Fibroblast of lung (primary cell): Measurements from ENCODE around the gene EXOC6B.

Source experiments
- CTCF ChIP-seq, 2 donors: IDR thresholded peaks in 1 of 2; conservative IDR thresholded peaks in 1 of 2; 1 replicate in 1 of 2; 2 replicates in 1 of 2; pipeline ENCODE4 v1.5.1; 2011 to 2012; ENCODE audit warnings: low read length in 2 of 2, control low read depth in 1 of 2, inconsistent platforms in 1 of 2, low read depth in 1 of 2, mild to moderate bottlenecking in 1 of 2
- EZH2 ChIP-seq: IDR thresholded peaks from 2 replicates; pipeline ENCODE4 v1.5.1; 2012; ENCODE audit warnings: low read length, control low read depth, mild to moderate bottlenecking; ENCODE audit errors: missing control alignments

GRCh38 chr2:72274380-72274797 is 551.4 kb downstream of the EXOC6B start:
- TF ChIP-seq CTCF (conservative IDR thresholded peaks at IDR 0.05 in 1 of 2, IDR thresholded peaks at IDR 0.05 in 1 of 2; ENCODE audit: low read depth in 1 of 2, low read length in 2 of 2) (no peak), EZH2 (no peak)
